Measurements from ENCODE around the gene FGF14. TPM values are rescaled to one million over a fixed set of nuclear protein-coding genes. Genes with fewer than 3 reads are reported as not detected.

Gene FGF14
- total RNA-seq, 4 donors from 2014 or later: 0.04 to 1.4 (median 0.38) TPM

GRCh38 chr13:102235689-102236088, 166.2 kb downstream of the FGF14 start:
- WGBS, 2 donors: 71 to 81% methylated on average over 1 of the region's 1 CpG

GRCh38 chr13:102234618-102235017, 167.2 kb downstream of the FGF14 start:
- 91 to 92% methylated on average over 2 of the region's 2 CpGs for WGBS, 2 donors
- H3K9me3 ChIP-seq: no peaks in the 10 kb centered on the region
- no peaks in the 10 kb centered on the region for H3K4me1 ChIP-seq
- no peak overlapping the region for H3K4me3 ChIP-seq (replicated peaks in 1 of 3)
- H3K27ac ChIP-seq: no peak overlapping the region
- DNase-seq: no peak
- TF ChIP-seq CTCF (IDR thresholded peaks at IDR 0.05) (no peak), POLR2A (IDR thresholded peaks at IDR 0.05) (no peak)
- no peaks in the 10 kb centered on the region for H3K27me3 ChIP-seq
- no peaks in the 10 kb centered on the region for H3K36me3 ChIP-seq
- intact Hi-C loops (cut with DNase I): no loop called here

More at GRCh38 chr13:102235689-102236088, 166.2 kb downstream of the FGF14 start:
- Histone ChIP-seq H3K36me3 (no peaks in the 10 kb centered on the region), H3K4me1 (no peaks in the 10 kb centered on the region), H3K9me3 (no peaks in the 10 kb centered on the region), H3K4me3 (replicated peaks in 1 of 3) (no peak overlapping the region), H3K27ac (no peak overlapping the region), H3K27me3 (no peaks in the 10 kb centered on the region)
- intact Hi-C loops (cut with DNase I): no loop called here
- DNase-seq: no peak
- no peak for TF ChIP-seq CTCF (IDR thresholded peaks at IDR 0.05)

- Histone ChIP-seq H3K4me1 (no peaks in the 10 kb centered on the region), H3K9me3 (no peaks in the 10 kb centered on the region), H3K36me3 (no peaks in the 10 kb centered on the region), H3K27me3 (no peaks in the 10 kb centered on the region), H3K4me3 (replicated peaks in 1 of 3) (no peak overlapping the region), H3K27ac (no peak overlapping the region)
- TF ChIP-seq CTCF (IDR thresholded peaks at IDR 0.05) (no peak), POLR2A (IDR thresholded peaks at IDR 0.05) (no peak)
- WGBS, 2 donors: 70% methylated on average over 3 of the region's 3 CpGs
- no peak for DNase-seq
- intact Hi-C loops (cut with DNase I): no loop called here
Measured at GRCh38 chr13:102233566-102234208, 168.2 kb downstream of the FGF14 start.

- Histone ChIP-seq H3K4me1 (no peaks in the 10 kb centered on the region), H3K36me3 (no peaks in the 10 kb centered on the region), H3K9me3 (no peaks in the 10 kb centered on the region), H3K27me3 (no peaks in the 10 kb centered on the region), H3K4me3 (replicated peaks in 1 of 3) (no peak overlapping the region), H3K27ac (no peak overlapping the region)
- intact Hi-C loops (cut with DNase I): no loop called here
- DNase-seq: no peak
- WGBS, 2 donors: 45 to 47% methylated on average over 2 of the region's 2 CpGs
- no peak for TF ChIP-seq CTCF (IDR thresholded peaks at IDR 0.05)
- no peak for TF ChIP-seq POLR2A (IDR thresholded peaks at IDR 0.05)
Measured at GRCh38 chr13:102231479-102231878, 170.4 kb downstream of the FGF14 start.

- no peaks in the 10 kb centered on the region for H3K27me3 ChIP-seq
- 83 to 87% methylated on average over 6 of the region's 6 CpGs for WGBS, 2 donors
Measured at GRCh38 chr13:102227741-102228140, 174.1 kb downstream of the FGF14 start.

More at GRCh38 chr13:102227741-102228140, 174.1 kb downstream of the FGF14 start:
- intact Hi-C loops (cut with DNase I): no loop called here
- Histone ChIP-seq H3K4me3 (replicated peaks in 1 of 3) (no peak overlapping the region), H3K9me3 (no peaks in the 10 kb centered on the region), H3K27ac (no peak overlapping the region), H3K36me3 (no peaks in the 10 kb centered on the region), H3K4me1 (no peaks in the 10 kb centered on the region)
- TF ChIP-seq POLR2A (IDR thresholded peaks at IDR 0.05): no peak
- TF ChIP-seq CTCF (IDR thresholded peaks at IDR 0.05): no peak
- no peak for DNase-seq
